ENCODE data around the gene COL9A3.

- TF ChIP-seq CTCF (IDR thresholded peaks at IDR 0.05) (no peak), EP300 (IDR thresholded peaks at IDR 0.05) (no peak), POLR2A (IDR thresholded peaks at IDR 0.05) (peak in 1 of 2 donors; percentile 32)
Measured at GRCh38 chr20:62795023-62795761, 21.7 kb upstream of the COL9A3 start.
